Stimulated activated CD8-positive, alpha-beta memory T cell treated with anti-CD3 and anti-CD28 coated beads, Interleukin-7, amount 100 ng/mL, for 1 hour (primary cell): ENCODE results near the gene NAGPA.

Experiments
- DNase-seq, 2 donors: peaks; one replicate each; pipeline ENCODE4 v3.0.0-alpha.2; 2020; ENCODE audit warnings: low read depth in 2 of 2

Gene NAGPA

DNA sequence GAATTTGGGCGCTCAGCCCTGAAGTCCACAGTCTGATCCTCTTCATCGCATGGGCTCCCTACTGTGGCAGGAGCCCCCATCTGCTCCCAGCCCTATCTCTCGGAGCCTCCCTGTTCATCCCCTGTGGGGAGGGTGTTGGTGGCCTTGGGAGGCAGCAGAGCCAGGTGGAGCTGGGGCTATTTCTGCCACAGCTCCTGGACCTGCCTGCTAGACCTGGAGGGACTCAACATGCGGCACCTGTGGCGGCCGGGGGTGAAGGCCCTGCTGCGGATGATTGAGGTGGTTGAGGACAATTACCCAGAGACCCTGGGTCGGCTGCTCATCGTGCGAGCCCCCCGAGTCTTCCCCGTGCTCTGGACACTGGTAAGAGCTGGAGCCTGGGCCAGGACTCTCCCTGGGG, 30.5 kb downstream of the NAGPA start:
- DNase-seq, result no peak

DNA sequence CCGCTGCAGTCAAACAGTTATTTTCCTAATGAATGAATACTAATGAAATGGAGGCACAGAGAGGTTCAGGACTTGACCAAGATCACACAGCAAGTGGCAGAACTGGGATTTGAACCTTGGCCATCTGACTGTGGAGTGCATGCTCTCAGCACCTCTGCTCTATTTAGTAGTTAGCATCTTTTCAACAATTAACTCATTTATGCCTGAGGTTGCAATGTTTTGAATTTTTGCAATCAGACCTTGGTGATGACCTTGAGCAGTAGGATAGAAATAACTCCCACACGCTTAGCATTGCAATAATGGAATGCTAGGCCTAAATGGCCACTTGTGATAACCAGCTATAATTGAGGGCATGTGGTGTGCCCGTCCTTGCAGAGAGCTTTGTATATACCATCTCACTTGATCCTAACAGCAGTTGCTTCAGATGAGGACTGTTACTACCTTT, 31.0 kb downstream of the NAGPA start:
- DNase-seq, result no peak

DNA sequence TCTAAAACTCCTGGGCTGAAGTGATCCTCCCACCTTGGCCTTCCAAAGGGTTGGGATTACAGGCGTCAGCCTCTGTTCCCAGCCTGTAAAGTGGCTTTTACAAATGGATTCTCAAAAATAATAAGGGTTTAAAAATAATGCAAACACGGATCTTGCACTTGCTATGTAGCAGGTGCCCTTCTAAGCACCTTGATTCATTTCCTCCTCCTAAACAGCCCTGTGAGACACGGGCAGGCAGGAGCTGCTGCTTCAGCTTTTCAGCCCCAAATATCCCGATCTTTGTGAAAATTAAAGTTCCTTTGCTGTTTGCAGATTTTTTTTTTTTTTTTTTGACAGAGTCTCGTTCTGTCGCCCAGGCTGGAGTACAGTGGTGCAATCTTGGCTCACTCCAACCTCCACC, 31.7 kb downstream of the NAGPA start:
- DNase-seq, result no peak

DNA sequence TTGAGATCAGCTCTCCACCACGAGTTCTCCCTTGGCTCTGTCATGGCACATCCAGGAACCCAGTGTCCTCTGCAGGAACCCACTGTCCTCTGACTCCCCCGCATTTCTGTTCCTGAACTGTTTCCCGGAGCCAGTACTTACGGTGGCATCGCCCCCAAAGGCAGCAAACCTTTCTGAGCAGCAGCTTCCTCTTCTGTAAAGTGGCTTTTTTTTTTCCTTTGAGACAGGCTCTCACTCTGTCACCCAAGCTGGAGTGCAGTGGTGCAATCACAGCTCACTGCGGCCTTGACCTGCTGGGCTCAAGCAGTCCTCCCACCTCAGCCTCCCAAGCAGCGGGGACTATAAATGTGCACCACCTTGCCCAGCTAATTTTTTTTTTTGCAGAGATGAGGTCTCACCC, 32.2 kb downstream of the NAGPA start:
- no peak for DNase-seq

DNA sequence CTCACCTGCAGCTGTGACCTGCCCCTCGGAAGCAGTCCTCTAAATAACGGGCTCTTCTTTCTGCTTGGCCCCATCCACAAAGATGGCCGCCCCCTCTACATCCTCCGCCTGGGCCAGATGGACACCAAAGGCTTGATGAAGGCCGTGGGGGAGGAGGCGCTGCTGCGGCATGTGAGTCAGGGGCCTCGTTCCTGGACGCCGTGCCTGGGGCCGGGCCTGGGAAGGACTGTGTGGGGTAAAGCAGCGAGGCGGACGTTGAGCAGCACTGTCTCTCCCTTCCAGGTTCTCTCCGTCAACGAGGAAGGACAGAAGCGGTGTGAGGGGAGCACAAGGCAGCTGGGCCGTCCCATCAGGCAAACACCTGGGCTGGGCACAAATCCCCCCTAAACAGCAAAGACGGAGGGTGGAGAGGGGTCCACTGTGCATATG, 33.1 kb downstream of the NAGPA start:
- DNase-seq, result no peak

DNA sequence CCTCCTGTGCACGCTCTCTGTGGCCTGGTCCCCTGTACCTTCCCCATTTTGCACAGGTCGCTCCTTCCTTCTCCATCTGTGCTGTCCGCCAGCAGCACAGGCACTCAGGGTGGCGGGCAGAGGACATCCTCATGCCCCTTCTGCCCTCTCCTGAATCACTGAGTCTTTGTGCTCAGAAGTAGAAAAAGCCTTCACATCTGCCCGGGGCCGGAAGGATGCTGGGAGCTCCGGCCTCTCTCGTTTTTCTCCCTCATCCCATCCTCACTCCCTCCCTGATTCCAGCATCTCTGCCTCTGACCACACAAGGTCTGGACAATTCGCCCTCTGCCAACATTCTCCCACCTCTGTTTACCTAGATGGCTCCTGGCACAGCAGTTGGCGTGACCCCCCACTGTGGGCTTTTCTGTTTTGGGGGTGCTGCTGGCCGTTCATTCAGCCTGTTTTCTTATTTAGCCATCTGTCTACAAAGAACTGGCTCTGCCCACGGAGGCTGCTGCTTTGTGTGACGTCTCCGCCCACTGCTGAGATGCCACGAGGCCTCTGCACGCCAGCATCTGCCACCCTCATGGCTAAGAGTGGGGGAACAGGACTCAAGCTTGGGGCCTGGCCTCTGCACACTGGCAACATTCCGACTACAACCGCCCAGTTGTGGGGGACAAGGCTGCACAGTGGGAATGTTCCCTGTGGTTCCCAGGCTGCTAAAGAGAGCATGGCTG, 38.9 kb downstream of the NAGPA start:
- DNase-seq, result no peak

DNA sequence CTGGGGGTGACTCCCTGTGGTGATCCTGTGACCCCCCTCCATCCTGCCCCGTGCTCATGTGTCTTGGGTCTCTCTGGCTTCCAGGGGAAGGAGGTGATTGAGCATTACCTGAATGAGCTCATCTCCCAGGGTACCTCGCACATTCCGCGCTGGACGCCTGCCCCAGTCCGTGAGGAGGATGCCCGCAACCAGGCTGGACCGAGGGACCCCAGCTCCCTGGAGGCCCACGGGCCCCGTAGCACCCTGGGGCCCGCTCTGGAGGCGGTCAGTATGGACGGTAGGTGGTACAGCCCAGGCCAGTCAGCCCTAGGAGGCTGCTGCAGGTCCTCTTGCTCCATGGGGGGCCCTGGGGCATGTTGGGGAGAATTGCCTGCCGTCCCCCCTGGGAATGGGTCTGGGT, 42.0 kb downstream of the NAGPA start:
- DNase-seq, result no peak

DNA sequence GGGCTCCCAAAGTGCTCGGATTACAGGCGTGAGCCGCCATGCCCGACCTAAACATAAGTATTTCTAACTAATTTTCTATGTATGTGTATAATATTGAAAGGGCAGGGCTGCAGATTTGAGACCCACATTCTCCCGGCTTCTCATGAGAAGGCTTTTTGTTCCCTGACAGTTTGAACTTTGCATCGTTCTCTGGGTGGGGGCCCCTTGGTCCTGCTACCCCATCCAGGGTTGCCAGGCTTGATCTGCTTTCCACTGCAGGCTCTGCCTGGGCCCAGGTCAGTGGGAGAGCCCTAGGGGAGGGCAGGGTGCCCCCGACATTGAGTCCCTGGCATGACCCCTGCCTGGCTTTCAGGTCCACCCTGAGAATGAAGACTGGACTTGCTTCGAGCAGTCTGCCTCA, 43.3 kb downstream of the NAGPA start:
- DNase-seq, result no peak

DNA sequence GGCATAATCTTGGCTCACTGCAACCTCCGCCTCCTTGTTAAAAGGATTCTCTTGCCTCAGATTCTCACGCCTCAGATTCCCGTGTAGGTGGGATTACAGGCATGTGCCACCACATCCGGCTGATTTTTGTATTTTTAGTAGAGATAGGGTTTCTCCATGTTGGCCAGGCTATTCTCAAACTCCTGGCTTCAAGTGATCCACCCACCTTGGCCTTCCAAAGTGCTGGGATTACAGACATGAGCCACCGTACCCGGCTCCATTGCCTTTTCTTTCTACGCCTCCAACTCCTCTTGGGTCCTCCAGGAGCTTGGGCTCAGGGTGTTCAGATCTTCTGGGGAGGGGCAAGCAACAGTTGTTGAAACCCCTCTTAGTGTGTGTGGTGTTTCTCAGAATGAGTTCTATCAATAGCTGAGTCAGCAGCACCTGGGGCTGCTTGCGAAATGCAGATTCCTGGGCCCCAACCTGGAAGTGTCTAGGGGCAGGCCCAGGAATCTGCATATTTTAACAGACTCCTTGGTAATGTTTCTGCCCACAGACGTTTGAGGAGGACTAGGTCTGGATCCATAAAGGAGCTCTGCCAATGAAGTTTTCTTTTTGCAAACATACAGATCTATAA, 44.2 kb downstream of the NAGPA start:
- DNase-seq, result no peak

DNA sequence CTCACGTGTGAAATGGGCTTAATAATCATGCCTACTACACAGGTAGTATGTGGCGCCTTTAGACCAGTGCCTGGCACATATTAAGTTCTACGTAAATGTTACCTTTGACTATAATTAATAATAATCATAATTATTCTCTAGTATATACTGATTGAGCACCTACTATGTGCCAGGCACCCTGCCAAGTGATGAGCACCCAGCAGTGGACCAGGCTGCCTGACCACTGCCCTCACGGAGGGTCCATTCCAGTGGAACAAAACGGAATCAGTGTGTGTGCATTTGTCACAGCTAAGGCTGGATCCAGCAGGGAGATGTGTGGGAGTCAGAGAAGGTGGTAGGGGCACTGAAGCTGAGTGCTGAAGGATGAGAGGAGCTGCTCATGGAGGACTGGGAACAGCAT, 45.1 kb downstream of the NAGPA start:
- no peak for DNase-seq

DNA sequence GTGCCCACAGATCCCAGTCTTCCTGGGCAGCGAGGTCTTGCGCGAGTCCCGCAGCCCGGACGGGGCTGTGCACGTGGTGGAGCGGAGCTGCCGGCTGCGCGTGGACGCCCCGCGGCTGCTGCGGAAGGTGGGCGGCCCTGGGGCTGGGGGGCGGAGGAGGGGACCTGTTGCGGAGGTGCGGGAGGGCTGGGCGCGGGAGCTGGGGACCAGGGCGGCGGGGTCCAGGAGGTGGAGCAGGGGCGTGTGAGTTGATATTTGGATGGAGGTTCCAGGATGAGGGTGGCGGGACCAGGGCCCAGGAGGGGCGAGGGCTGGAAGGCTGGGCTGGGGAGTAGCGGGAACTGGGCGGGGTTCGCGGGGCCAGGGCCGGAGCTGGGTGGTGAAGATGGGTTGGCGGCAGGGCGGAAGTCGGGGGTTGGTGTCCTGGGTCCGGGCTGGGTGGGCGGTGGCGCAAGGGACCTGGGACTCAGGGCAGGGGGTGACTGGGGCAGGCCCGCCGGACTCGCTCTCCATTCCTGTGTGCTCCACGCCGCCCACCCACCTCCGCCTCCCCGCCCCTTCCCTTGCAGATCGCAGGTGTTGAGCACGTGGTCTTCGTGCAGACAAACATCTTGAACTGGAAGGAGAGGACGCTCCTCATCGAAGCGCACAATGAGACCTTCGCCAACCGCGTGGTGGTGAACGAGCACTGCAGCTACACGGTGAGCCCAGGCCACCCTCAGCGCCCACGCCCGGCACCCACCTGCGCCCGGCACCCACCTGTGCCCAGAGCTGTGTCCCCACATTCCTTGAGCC, 46.0 kb downstream of the NAGPA start:
- DNase-seq, result no peak

DNA sequence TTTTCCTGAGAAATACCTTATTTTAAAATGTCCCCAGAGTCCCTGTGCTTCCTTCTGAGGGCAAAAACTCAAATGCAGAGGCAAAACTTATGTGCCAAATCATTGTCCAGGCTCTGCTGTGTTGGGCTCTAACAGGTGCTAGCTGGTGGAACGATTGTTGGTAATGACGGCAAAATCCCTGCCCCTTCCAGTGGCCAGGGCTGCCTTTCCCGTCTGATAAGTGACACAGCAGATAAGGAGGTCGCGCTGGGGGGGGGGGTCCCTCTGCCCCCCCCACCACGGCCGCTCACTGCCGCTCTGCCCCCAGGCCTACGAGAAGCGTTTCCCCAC, 46.5 kb downstream of the NAGPA start:
- no peak for DNase-seq

DNA sequence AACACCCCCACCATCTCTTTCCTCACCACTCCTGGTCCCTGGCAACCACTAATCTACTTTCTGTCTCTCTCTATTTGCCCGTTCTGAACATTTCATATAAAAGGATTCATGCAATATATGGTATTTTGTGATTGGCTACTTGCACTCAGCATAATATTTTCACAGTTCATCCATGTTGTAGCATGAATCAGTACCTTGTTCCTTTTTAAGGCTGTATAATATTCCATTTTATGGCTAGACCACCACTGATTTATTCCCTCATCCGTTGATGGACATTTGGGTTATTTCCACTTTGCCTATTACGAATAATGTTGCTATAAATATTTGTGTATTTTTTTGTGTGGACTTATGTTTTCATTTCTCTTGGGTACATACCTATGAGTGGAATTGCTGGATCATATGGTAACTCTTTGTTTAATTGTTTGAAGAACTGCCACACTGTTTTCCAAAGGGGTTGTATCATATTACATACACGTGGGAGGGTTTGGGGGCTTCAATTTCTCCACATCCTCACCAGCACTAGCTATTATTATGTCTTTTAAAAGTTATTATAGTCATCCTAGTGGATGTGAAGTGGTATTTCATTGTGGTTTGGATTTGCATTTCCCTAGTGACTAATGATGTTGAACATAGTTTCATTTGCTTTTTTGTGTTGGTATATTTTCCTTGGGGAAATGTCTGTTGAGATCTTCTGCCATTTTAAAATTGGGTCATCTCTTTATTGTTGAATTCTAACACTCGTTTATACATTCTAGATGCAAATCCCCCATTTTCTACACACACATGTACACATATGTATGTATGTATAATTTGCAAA, 49.4 kb downstream of the NAGPA start:
- DNase-seq, result no peak

DNA sequence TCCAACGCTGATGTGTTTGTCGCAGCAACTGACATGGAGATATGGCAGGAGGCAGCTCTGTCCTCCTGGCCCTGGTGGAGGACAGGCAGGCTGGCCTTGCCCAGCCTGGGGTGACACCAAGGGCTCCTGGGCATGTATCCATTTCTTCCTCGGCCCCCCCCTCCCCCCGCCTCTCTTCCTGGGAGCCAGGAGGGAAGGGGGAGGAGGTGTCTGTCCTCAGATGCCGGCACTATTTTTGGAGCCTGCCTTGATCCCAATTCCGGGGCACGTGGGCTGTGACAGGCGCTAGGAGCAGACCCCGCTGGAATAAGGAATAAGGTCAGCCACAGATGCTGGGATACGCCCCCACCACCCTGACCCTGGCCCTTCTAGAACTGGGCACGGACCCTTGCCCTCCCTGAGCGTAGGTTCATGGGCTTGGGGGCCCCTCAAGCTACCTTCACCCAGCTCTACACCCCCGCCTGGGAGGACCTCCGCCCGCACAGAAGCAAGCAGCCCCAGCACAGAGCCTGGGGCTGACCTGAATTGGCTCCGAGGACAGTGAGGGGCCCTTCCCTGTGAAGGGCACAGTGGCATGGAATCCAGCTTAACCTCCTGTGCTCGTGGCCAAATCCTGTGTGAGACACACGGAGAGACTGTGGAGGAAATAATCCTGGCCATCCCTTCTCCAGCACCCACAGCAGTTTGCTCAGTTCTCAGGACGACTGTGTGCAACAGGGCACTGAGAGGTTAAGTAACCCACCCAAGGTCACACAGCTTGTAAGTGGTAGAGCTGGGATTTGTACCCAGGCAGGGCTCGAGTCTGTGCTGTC, 51.5 kb downstream of the NAGPA start:
- DNase-seq, result no peak

DNA sequence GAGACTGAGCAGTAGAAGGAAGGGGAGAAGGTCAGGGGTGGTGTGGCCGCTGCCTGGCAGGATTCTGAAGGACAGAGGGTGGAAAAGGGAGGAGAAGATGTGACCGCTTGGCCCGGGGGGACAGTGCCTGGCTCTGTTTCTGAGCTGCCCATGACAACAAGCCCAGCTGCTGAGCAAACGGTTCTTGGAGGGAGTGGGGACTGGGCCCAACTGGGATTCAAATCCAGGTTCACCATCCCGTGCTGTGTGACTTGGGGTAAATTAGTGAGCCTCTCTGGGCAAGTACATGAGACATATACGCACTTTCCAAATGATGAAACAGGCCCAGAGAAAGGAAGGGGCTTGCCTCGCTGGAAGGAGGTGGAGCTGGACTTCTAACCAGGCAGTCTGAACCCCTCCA, 52.3 kb downstream of the NAGPA start:
- no peak for DNase-seq

DNA sequence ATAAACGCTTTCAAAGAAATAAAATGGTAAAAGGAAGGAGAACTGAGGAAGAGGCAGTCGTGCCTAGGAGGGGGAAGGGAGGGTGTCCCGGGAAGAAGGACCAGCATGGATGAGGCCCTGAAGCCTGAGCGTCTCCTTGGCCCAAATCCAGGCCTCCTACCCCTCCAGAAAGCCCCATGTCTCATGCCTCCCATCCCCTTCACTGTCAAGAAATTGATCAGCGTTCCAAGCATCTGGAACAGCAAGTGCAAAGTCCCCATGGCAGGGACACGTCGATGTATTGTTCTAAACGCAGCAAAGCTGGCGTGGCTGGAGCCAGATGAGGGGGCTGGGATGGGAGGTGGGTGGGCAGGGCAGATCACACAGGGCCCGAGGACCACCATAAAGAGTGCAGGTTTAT, 53.0 kb downstream of the NAGPA start:
- no peak for DNase-seq

DNA sequence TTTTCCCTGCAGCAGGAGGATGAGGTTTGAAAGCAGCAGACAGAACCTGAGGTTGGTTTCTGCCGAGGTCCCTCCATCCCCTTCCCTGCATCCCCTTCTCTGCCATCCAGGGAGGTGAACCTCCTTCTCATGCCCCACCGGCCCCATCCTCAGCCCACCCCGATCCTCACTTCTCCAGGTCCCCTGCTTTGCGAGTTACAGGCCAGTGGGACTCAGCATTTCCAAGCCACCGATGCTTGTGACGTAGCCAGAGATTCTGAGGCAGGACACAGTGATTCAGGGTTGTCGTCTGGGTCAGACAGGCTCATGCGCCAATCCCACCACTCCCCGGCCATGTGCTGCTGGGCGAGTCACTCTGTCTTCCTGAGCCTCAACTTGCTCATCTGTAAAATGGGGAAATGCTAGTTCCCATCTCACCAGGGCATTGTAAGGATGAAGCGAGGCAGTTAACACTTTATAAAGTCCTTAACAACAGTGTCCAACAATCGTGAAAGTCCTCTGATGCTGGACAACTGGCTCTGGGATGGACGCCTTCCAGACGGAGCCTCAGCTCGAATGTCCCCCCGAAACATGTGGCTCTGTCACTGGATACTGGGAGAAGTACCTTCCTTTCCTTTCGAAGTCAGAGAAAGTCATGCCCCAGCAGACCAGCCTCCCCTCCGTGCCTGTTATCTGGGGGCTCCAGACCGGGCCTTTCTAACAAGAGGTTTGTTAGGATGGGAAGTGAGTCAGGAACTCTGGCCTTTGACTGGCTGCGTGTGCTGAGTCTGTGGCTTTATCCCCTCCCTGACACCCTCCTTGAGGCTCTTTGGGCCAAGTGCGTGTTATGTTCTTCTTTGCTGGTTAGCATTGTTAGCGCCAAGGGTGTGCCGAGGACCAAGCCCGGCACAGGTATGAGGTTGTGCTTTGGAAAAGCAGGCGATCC, 53.7 kb downstream of the NAGPA start:
- no peak for DNase-seq

DNA sequence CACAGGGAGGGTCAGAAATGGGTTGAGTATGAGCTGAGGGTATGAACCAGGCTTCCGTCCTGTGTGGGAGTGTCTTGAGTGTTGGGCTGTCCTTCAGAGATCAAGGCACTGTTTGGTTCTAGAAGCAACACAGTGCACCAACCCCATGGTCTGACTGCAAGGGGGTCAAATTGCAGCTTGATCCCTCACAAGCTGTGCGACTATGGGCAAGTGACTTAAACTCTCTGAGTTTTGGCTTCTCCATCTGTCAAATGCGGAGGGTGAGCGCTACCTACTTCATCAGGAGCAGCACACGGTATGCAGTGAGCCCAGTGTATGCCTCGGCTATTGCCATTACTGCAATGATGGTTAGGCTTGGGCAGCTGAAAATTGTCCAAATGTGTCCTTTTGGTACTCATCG, 54.6 kb downstream of the NAGPA start:
- DNase-seq, result no peak

DNA sequence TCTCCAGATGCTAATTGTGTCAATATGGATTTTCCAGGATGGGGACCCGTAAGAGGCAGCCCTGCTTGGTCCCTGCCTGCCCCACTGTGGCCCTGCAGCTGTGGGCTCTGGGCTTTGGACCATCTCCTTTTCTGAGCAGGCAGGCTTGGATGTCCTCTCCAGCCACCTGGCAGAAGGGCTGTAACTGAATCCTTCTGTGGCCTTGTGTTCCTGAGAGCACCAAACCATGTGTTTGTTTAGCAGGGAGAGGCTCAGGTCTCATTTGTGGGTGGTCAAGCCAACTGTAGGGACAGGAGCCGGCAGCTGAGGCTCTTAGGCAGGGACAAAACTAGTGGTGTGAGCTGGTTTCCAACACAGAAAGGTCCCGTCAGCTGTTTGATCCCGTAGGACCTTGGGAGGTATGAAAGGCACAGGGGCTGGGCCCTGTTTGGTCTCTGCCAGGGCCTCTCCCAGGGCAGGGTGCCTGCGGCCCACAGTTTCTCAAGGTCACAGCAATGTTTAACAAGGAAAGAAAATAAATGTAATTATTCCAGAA, 57.1 kb downstream of the NAGPA start:
- no peak for DNase-seq

DNA sequence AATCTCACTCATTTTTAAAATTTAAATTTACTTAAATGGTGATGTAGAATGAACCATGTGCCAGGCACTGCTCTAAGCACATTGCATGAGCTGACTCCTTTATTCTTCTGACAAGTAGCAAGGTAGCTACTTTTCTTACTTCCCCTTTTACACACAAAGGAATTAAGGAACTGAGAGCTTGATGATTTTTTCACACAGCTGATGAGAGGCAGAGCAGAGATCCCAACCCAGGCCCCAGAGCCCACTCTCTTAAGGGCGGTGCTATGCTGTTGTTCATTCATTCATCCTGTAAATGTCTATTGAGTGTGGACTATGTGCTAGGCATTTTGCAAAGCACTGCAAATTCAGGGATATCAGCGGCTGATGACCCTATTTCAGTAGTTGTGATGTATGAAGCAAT, 57.7 kb downstream of the NAGPA start:
- no peak for DNase-seq
